Tibial nerve (tissue), 4 donors: ENCODE measurements around the gene ZBTB20. TPM values are rescaled to one million over a fixed set of nuclear protein-coding genes. Genes with fewer than 3 reads are reported as not detected.

Experiments
- DNase-seq, 2 donors: peaks; one replicate each; pipeline ENCODE4 v3.0.0-alpha.2; 2019; ENCODE audit warnings: low spot score in 2 of 2
- H3K27ac ChIP-seq, 4 donors: fragments of 200-600 bp; sonication (generic) in 3 of 4; one replicate each; pipeline ENCODE4 v1.5.1; 2017 to 2019; ENCODE audit warnings: mild to moderate bottlenecking in 1 of 4
- H3K27me3 ChIP-seq, 2 donors: fragments of 200-600 bp; sonication (generic) in 1 of 2; one replicate each; pipeline versions ENCODE4 v1.5.1 to v1.6.0; 2017 to 2019
- H3K36me3 ChIP-seq, 3 donors: fragments of 200-600 bp; sonication (generic); one replicate each; pipeline ENCODE4 v1.5.1; 2018 to 2019
- H3K4me1 ChIP-seq, 4 donors: fragments of 200-600 bp; sonication (generic) in 3 of 4; one replicate each; pipeline ENCODE4 v1.5.1; 2017 to 2019
- H3K4me3 ChIP-seq, 4 donors: fragments of 200-600 bp; sonication (generic) in 3 of 4; one replicate each; pipeline ENCODE4 v1.5.1; 2017 to 2019; ENCODE audit warnings: mild to moderate bottlenecking in 1 of 4, moderate library complexity in 1 of 4
- H3K9me3 ChIP-seq, 4 donors: fragments of 200-600 bp; sonication (generic) in 3 of 4; one replicate each; pipeline ENCODE4 v1.5.1; 2017 to 2019
- CTCF ChIP-seq, 5 experiments: fragments of 200-600 bp in 3 of 5; fragments of 450-650 bp in 2 of 5; sonication (generic) in 3 of 5; IDR thresholded peaks; one replicate each; pipeline ENCODE4 v1.5.1; 2016 to 2019; ENCODE audit warnings: antibody characterized with exemption in 5 of 5, mild to moderate bottlenecking in 3 of 5, moderate library complexity in 2 of 5
- EP300 ChIP-seq, 2 donors: sonication (generic); formaldehyde crosslinking; IDR thresholded peaks; one replicate each; pipeline ENCODE4 v1.6.1; 2017; ENCODE audit warnings: antibody characterized with exemption in 2 of 2, mild to moderate bottlenecking in 1 of 2
- POLR2A ChIP-seq, 2 donors: fragments of 450-650 bp; IDR thresholded peaks; one replicate each; pipeline ENCODE4 v1.6.1; 2017; ENCODE audit warnings: antibody characterized with exemption in 2 of 2, mild to moderate bottlenecking in 2 of 2, moderate library complexity in 2 of 2
- WGBS, 2 donors: methylation state at CpG; one replicate each; pipeline ENCODE4 v1.1.5; 2018; 5-methylcytosine and 5-hydroxymethylcytosine counted together
- total RNA-seq, 4 donors: library from RNA; depleted of rRNA; stranded (reverse); fragments of >200 nt; gene quantifications; one replicate each; pipeline ENCODE4 v1.1.0, GENCODE V29; 2016

Gene ZBTB20
- total RNA-seq, 4 donors from 2014 or later = 63.3 to 127 (median 102) TPM

DNA sequence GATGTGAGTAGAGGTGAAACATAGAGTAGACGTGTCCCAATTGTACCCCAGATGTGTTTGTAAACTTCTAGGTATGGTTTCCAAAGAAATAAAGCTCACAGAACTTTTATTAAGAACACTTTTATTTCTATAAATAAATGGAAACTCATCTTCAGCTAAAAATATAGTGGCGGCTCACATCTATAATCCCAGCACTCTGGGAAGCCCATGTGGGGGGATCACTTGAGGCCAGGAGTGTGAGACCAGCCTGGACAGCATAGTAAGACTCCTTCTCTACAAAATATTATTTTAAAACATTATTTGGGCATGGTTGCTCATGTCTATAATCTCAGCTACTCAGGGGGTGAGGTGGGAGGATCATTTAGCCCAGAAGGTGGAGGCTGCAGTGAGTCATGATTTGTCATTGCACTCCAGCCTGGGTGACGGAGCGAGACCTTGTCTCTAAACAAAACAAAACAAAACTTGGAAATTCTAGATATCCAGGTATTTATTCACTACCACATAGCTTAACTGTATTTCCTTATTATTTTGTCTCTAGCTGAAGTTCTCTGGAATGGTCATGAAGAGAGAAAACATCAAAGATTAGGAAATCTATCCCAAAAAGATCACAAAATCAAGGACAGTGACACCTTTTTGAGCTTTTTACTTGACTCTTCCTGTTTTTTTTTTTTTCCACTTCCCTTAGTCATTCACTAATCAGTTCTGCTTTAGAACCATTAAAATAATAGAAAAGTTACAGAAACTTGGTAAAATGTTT, 595.1 kb downstream of the ZBTB20 start:
- no peak overlapping the region for H3K27ac ChIP-seq
- H3K4me3 ChIP-seq = no peak overlapping the region
- H3K36me3 ChIP-seq = no peaks in the 10 kb centered on the region
- H3K4me1 ChIP-seq = peaks cover 0 to 11% (median 0%) of the 10 kb centered on the region in 4 donors
- 93 to 97% methylated on average over 4 of the region's 4 CpGs for WGBS, 2 donors
- no peak for TF ChIP-seq POLR2A (IDR thresholded peaks at IDR 0.05)
- H3K27me3 ChIP-seq = no peaks in the 10 kb centered on the region
- DNase-seq = no peak
- no peaks in the 10 kb centered on the region for H3K9me3 ChIP-seq

DNA sequence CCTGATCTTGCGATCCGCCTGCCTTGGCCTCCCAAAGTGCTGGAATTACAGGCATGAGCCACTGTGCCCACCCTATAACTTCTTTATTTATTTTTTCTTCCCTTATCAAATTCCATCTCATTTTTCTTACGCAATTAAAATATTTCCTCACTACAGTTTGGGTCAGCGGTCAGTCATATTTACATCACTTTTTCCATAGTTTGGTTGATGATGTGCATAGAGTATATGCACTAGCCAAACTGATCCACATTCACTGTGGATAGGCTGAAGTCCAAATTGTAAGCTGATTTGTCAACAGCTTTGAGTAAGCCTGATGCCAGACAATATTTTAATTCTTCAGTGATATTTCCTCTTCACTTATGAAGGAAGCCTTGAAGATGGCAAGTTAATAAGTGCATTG, 596.9 kb downstream of the ZBTB20 start:
- DNase-seq = no peak
- Histone ChIP-seq H3K27me3 (no peaks in the 10 kb centered on the region), H3K36me3 (no peaks in the 10 kb centered on the region), H3K4me1 (peaks cover 0 to 11% (median 0%) of the 10 kb centered on the region in 4 donors), H3K27ac (no peak overlapping the region), H3K9me3 (no peaks in the 10 kb centered on the region), H3K4me3 (no peak overlapping the region)
- WGBS, 2 donors = 86 to 90% methylated on average over 4 of the region's 4 CpGs
- TF ChIP-seq EP300 (IDR thresholded peaks at IDR 0.05) = no peak

- TF ChIP-seq CTCF (IDR thresholded peaks at IDR 0.05) (no peak), EP300 (IDR thresholded peaks at IDR 0.05) (no peak), POLR2A (IDR thresholded peaks at IDR 0.05) (no peak)
- 95 to 100% methylated on average over 1 of the region's 1 CpG for WGBS, 2 donors
- no peak overlapping the region for H3K27ac ChIP-seq
- no peaks in the 10 kb centered on the region for H3K9me3 ChIP-seq
- H3K36me3 ChIP-seq = no peaks in the 10 kb centered on the region
- DNase-seq = no peak
- no peak overlapping the region for H3K4me3 ChIP-seq
- H3K4me1 ChIP-seq = no peaks in the 10 kb centered on the region
- H3K27me3 ChIP-seq = no peaks in the 10 kb centered on the region
These were observed 601.9 kb downstream of the ZBTB20 start for GRCh38 chr3:114545193-114545592.

GRCh38 chr3:114542359-114542758, 604.7 kb downstream of the ZBTB20 start:
- Histone ChIP-seq H3K27me3 (no peaks in the 10 kb centered on the region), H3K27ac (no peak overlapping the region), H3K4me3 (no peak overlapping the region), H3K9me3 (no peaks in the 10 kb centered on the region), H3K36me3 (no peaks in the 10 kb centered on the region), H3K4me1 (no peaks in the 10 kb centered on the region)
- TF ChIP-seq POLR2A (IDR thresholded peaks at IDR 0.05) = no peak
- no peak for DNase-seq
- 45 to 52% methylated on average over 1 of the region's 1 CpG for WGBS, 2 donors

DNA sequence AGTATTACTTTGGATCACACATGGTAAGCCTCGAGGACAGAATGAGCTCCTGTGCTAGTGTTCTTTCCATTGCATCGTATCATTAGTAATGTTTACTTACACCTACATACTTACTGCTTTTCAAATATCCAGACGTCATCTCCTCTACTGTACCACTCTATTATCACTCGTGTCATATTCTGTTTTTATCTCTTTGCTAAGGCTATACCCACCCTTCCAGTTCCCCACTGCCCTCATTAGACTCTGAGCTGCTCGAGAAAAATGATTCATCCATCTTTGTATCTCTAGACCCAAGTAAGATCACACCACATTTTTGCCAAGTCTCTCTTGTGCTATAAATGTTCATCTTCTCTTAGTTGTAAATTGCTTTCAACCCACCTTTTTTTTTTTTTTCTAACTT, 607.6 kb downstream of the ZBTB20 start:
- Histone ChIP-seq H3K27me3 (no peaks in the 10 kb centered on the region), H3K27ac (no peak overlapping the region), H3K4me3 (no peak overlapping the region), H3K36me3 (no peaks in the 10 kb centered on the region), H3K9me3 (peaks cover 0 to 4% (median 0%) of the 10 kb centered on the region in 4 donors), H3K4me1 (no peaks in the 10 kb centered on the region)
- no peak for TF ChIP-seq EP300 (IDR thresholded peaks at IDR 0.05)
- no peak for TF ChIP-seq CTCF (IDR thresholded peaks at IDR 0.05)
- no peak for TF ChIP-seq POLR2A (IDR thresholded peaks at IDR 0.05)
- DNase-seq = no peak
- 79 to 81% methylated on average over 5 of the region's 5 CpGs for WGBS, 2 donors

DNA sequence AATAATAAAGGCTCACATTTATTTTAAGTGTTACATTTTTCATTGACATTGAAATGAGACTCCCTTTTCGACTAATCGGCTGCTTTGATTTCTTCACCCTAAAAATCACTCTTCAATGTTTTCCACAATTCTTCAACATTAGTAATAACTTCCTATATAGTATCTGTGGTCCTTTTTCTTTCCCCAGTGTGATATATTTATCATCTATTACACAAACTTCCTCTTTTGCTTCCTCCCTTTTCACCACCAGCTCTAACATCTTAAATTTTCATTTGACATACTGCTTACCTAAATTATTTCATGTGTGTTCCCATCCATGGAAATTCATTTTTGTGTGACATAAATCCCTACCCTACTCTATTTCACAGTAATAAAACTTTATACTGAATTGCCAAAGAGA, 608.9 kb downstream of the ZBTB20 start:
- H3K9me3 ChIP-seq = peaks cover 0 to 8% (median 0%) of the 10 kb centered on the region in 4 donors
- H3K4me1 ChIP-seq = no peaks in the 10 kb centered on the region
- TF ChIP-seq EP300 (IDR thresholded peaks at IDR 0.05) (no peak), POLR2A (IDR thresholded peaks at IDR 0.05) (no peak), CTCF (IDR thresholded peaks at IDR 0.05) (no peak)
- 86 to 88% methylated on average over 2 of the region's 2 CpGs for WGBS, 2 donors
- H3K27me3 ChIP-seq = no peaks in the 10 kb centered on the region
- DNase-seq = no peak
- no peak overlapping the region for H3K27ac ChIP-seq
- no peaks in the 10 kb centered on the region for H3K36me3 ChIP-seq
- H3K4me3 ChIP-seq = no peak overlapping the region
